Endothelial cell of umbilical vein (primary cell): Measurements from ENCODE around the gene ATP13A5. TPM values are rescaled to one million over a fixed set of nuclear protein-coding genes. Genes with fewer than 3 reads are reported as not detected.

Source experiments
- BruUV-seq: library from RNA; stranded (reverse); fragments of 400-500 nt; replicated peaks from 2 replicates; lab custom pipeline; 2021; lab: Mats Ljungman, UMichigan
- CTCF ChIA-PET: fragments of 300-600, 350-600 bp; sonication (Branson Sonifier 250); formaldehyde crosslinking; loops from one replicate; lab custom pipeline; 2021; ENCODE audit warnings: antibody characterized with exemption, inconsistent platforms; lab: Charles Lee
- POLR2A ChIA-PET: fragments of 300-600, 350-600 bp; sonication (Branson Sonifier 250); formaldehyde crosslinking; loops from one replicate; lab custom pipeline; 2021; ENCODE audit warnings: antibody characterized with exemption, inconsistent platforms; lab: Charles Lee
- DNase-seq: peaks from one replicate; pipeline ENCODE4 v3.0.0-alpha.2; 2011; ENCODE audit warnings: low read depth, low spot score
- FAIRE-seq: peaks from 2 replicates; lab custom pipeline; 2011; peaks lifted over from hg19 to GRCh38; lab: Jason Lieb, UNC
- H2AFZ ChIP-seq: 2 replicates; pipeline ENCODE4 v1.6.0; 2012; ENCODE audit warnings: low read depth, low read length, control low read depth, inconsistent platforms
- H3K27ac ChIP-seq: 2 replicates; pipeline ENCODE4 v1.5.1; 2011; ENCODE audit warnings: low read depth, mild to moderate bottlenecking, control low read depth, low read length, moderate library complexity; ENCODE audit not compliant: insufficient read depth
- H3K27me3 ChIP-seq, 2 experiments: 2 replicates each; pipeline versions ENCODE4 v1.6.0 to v1.6.1; 2011; ENCODE audit warnings: low read length in 2 of 2, mixed read lengths in 1 of 2; ENCODE audit not compliant: control insufficient read depth in 2 of 2, insufficient read depth in 2 of 2
- H3K36me3 ChIP-seq, 2 experiments: 2 replicates in 1 of 2; 3 replicates in 1 of 2; pipeline ENCODE4 v1.5.1; 2011; ENCODE audit warnings: low read length in 2 of 2, mild to moderate bottlenecking in 1 of 2, moderate library complexity in 1 of 2; ENCODE audit not compliant: control insufficient read depth in 2 of 2, insufficient read depth in 2 of 2; ENCODE audit errors: extremely low read depth in 1 of 2
- H3K4me1 ChIP-seq: 3 replicates; pipeline ENCODE4 v1.5.1; 2011; ENCODE audit warnings: mild to moderate bottlenecking, low read length; ENCODE audit not compliant: control insufficient read depth, insufficient read depth; ENCODE audit errors: extremely low read depth
- H3K4me2 ChIP-seq: 2 replicates; pipeline ENCODE4 v1.6.1; 2011; ENCODE audit warnings: low read length, control low read depth, mixed read lengths; ENCODE audit not compliant: insufficient read depth
- H3K4me3 ChIP-seq, 3 experiments: fragments of 200-600 bp in 1 of 3; sonication (generic), shearing (Covaris generic) in 1 of 3; replicated peaks in 1 of 3; 2 replicates each; pipeline ENCODE4 v1.5.1; 2011 to 2016; ENCODE audit warnings: control low read depth in 3 of 3, low read length in 3 of 3, mild to moderate bottlenecking in 2 of 3, inconsistent platforms in 1 of 3, low read depth in 1 of 3, moderate library complexity in 1 of 3; ENCODE audit not compliant: insufficient read depth in 1 of 3
- H3K79me2 ChIP-seq: 2 replicates; pipeline ENCODE4 v1.6.0; 2012; ENCODE audit warnings: low read length, inconsistent platforms; ENCODE audit not compliant: control insufficient read depth, insufficient read depth
- H3K9ac ChIP-seq: replicated peaks from 2 replicates; pipeline ENCODE3; 2011; ENCODE audit warnings: low read length, control low read depth; ENCODE audit not compliant: insufficient read depth; ENCODE audit errors: extremely low read depth
- H3K9me1 ChIP-seq: replicated peaks from 3 replicates; pipeline ENCODE4 v1.6.0; 2011; ENCODE audit warnings: mild to moderate bottlenecking, low read length; ENCODE audit not compliant: control insufficient read depth, insufficient read depth; ENCODE audit errors: extremely low read depth
- H3K9me3 ChIP-seq: replicated peaks from 2 replicates; pipeline ENCODE4 v1.5.1; 2012; ENCODE audit warnings: low read length, inconsistent platforms; ENCODE audit not compliant: control insufficient read depth, insufficient read depth
- H4K20me1 ChIP-seq: replicated peaks from 2 replicates; pipeline ENCODE3; 2011; ENCODE audit warnings: mild to moderate bottlenecking, low read length; ENCODE audit not compliant: control insufficient read depth, insufficient read depth; ENCODE audit errors: extremely low read depth
- CTCF ChIP-seq, 2 donors: IDR thresholded peaks; 1 replicate in 1 of 2; 2 replicates in 1 of 2; pipeline ENCODE4 v1.5.1; 2011; ENCODE audit warnings: low read length in 2 of 2, mild to moderate bottlenecking in 2 of 2, moderate library complexity in 2 of 2, control low read depth in 1 of 2, inconsistent platforms in 1 of 2, low read depth in 1 of 2; ENCODE audit not compliant: insufficient read depth in 1 of 2; ENCODE audit errors: extremely low read depth in 1 of 2
- EZH2 ChIP-seq: IDR thresholded peaks from 2 replicates; pipeline ENCODE4 v1.6.1; 2012; ENCODE audit warnings: borderline replicate concordance, low read depth, mild to moderate bottlenecking, moderate library complexity, low read length, inconsistent platforms; ENCODE audit not compliant: severe bottlenecking
- FOS ChIP-seq: IDR thresholded peaks from 2 replicates; pipeline ENCODE4 v1.6.1; 2011; ENCODE audit warnings: mild to moderate bottlenecking, low read length, moderate library complexity, borderline replicate concordance; ENCODE audit not compliant: insufficient read depth
- GATA2 ChIP-seq: IDR thresholded peaks from 2 replicates; pipeline ENCODE4 v1.7.0; 2011; ENCODE audit warnings: low read depth, mild to moderate bottlenecking, moderate library complexity, mixed read lengths, low read length; ENCODE audit not compliant: insufficient read length, insufficient read depth
- JUN ChIP-seq: IDR thresholded peaks from 2 replicates; pipeline ENCODE4 v1.6.1; 2011; ENCODE audit warnings: borderline replicate concordance, low read depth; ENCODE audit not compliant: insufficient read length, insufficient read depth
- MAX ChIP-seq: IDR thresholded peaks from 2 replicates; pipeline ENCODE4 v1.6.1; 2011; ENCODE audit not compliant: insufficient read depth, insufficient read length
- MYC ChIP-seq: IDR thresholded peaks from one replicate; pipeline ENCODE4 v1.6.1; 2011; ENCODE audit warnings: mild to moderate bottlenecking, low read depth, low read length
- POLR2A ChIP-seq: IDR thresholded peaks from 2 replicates; pipeline ENCODE4 v1.6.1; 2012; ENCODE audit warnings: low read depth, mild to moderate bottlenecking, control low read depth, low read length
- POLR2AphosphoS5 ChIP-seq: IDR thresholded peaks from 2 replicates; pipeline ENCODE4 v1.6.1; 2012; ENCODE audit warnings: low read depth, mild to moderate bottlenecking, control low read depth, low read length, moderate library complexity; ENCODE audit not compliant: insufficient read depth
- dilution Hi-C: fragments of 300-500 bp; cut with MboI; formaldehyde crosslinking; loops from one replicate; pipeline ENCODE4 v1.15.0; 2019; ENCODE audit warnings: low sequenced_read_pairs; ENCODE audit not compliant: extremely low pct_ligation_motif_present
- intact Hi-C: fragments of 100-400 bp; cut with micrococcal nuclease; formaldehyde crosslinking; loops from one replicate; pipeline ENCODE4 v1.10.0; 2022
- polyA plus RNA-seq, 4 experiments: library from polyadenylated mRNA; depleted of rRNA in 3 of 4; stranded (reverse) in 3 of 4; unstranded in 1 of 4; fragments of >200 nt; gene quantifications; 2 replicates each; pipeline versions ENCODE4 v1.2.1 to v1.2.3, GENCODE V29; 2011 to 2012; ENCODE audit warnings: missing spikeins in 1 of 4
- total RNA-seq: library from RNA; stranded (reverse); gene quantifications from 2 replicates; pipeline ENCODE4 v1.2.3, GENCODE V29; 2021

The ATP13A5 gene
- total and polyA plus RNA-seq, 2 donors (not counting 3 experiments of a cell fraction or from before 2014, with no cell fraction given): not detected

GRCh38 chr3:193317682-193318300 is 60.8 kb downstream of the ATP13A5 start:
- DNase-seq: no peak
- Histone ChIP-seq H3K9me3 (no peaks in the 10 kb centered on the region), H3K79me2 (no peaks in the 10 kb centered on the region), H3K9me1 (no peaks in the 10 kb centered on the region), H3K27ac (no peak overlapping the region), H3K4me3 (no peak overlapping the region), H3K4me1 (no peaks in the 10 kb centered on the region), H3K36me3 (no peaks in the 10 kb centered on the region), H2AFZ (no peak overlapping the region), H4K20me1 (no peaks in the 10 kb centered on the region), H3K9ac (no peak overlapping the region), H3K4me2 (no peak overlapping the region), H3K27me3 (no peaks in the 10 kb centered on the region)
- intact Hi-C loops (no loop called here), dilution Hi-C loops (no loop called here)
- no peak for FAIRE-seq
- BruUV-seq: no TSS peak
- no peak for TF ChIP-seq MYC
- no peak for TF ChIP-seq FOS
- no peak for TF ChIP-seq MAX
- no peak for TF ChIP-seq JUN
- no peak for TF ChIP-seq EZH2
- no peak for TF ChIP-seq GATA2
- no peak for TF ChIP-seq POLR2AphosphoS5
- TF ChIP-seq CTCF (IDR thresholded peaks at IDR 0.05; ENCODE audit: extremely low read depth in 1 of 2, insufficient read depth in 1 of 2, low read depth in 1 of 2, low read length in 2 of 2): no peak
- TF ChIP-seq POLR2A: no peak
- CTCF ChIA-PET: interaction anchor here (1.7 kb wide), 1 partner anchor 9 kb away, joined by 4 read pairs; no protein-coding TSS in a partner anchor
- POLR2A ChIA-PET: no interaction called here
